Liver (tissue), 9 donors: ENCODE results near the gene DAPK2. TPM values are rescaled to one million over a fixed set of nuclear protein-coding genes. Genes with fewer than 3 reads are reported as not detected.

Source experiments
- DNase-seq: peaks from one replicate; pipeline ENCODE4 v3.0.0-alpha.2; 2017; ENCODE audit warnings: low spot score
- H3K27ac ChIP-seq, 2 donors: one replicate each; pipeline ENCODE4 v1.7.0; 2013; ENCODE audit warnings: inconsistent platforms in 2 of 2, low read length in 2 of 2, control low read depth in 1 of 2, low read depth in 1 of 2, mild to moderate bottlenecking in 1 of 2
- H3K27me3 ChIP-seq, 4 donors: one replicate each; pipeline versions ENCODE4 v1.6.1 to v1.7.0; 2013; ENCODE audit warnings: low read length in 3 of 4, inconsistent platforms in 1 of 4, mild to moderate bottlenecking in 1 of 4, moderate library complexity in 1 of 4; ENCODE audit not compliant: control insufficient read depth in 4 of 4, insufficient read depth in 4 of 4
- H3K36me3 ChIP-seq, 4 donors: one replicate each; pipeline versions ENCODE4 v1.6.1 to v1.7.0; 2013; ENCODE audit warnings: low read length in 3 of 4, mild to moderate bottlenecking in 3 of 4, low read depth in 1 of 4, moderate library complexity in 1 of 4; ENCODE audit not compliant: control insufficient read depth in 4 of 4, insufficient read depth in 3 of 4
- H3K4me1 ChIP-seq, 4 donors: one replicate each; pipeline versions ENCODE4 v1.6.1 to v1.7.0; 2013; ENCODE audit warnings: low read length in 3 of 4, mild to moderate bottlenecking in 3 of 4, moderate library complexity in 1 of 4; ENCODE audit not compliant: control insufficient read depth in 4 of 4, insufficient read depth in 4 of 4
- H3K4me3 ChIP-seq, 3 donors: one replicate each; pipeline versions ENCODE4 v1.6.1 to v1.7.0; 2013; ENCODE audit warnings: low read length in 3 of 3, control low read depth in 1 of 3, low read depth in 1 of 3, mild to moderate bottlenecking in 1 of 3
- H3K9ac ChIP-seq, 2 donors: one replicate each; pipeline ENCODE4 v1.7.0; 2013; ENCODE audit warnings: low read length in 2 of 2, mild to moderate bottlenecking in 2 of 2, moderate library complexity in 2 of 2, control low read depth in 1 of 2, low read depth in 1 of 2
- H3K9me3 ChIP-seq, 4 donors: one replicate each; pipeline versions ENCODE4 v1.6.1 to v1.7.0; 2013; ENCODE audit warnings: low read length in 3 of 4; ENCODE audit not compliant: control insufficient read depth in 4 of 4
- ATF3 ChIP-seq: IDR thresholded peaks from 2 replicates; pipeline ENCODE4 v1.6.1; 2016; ENCODE audit warnings: antibody characterized with exemption
- CTCF ChIP-seq: fragments of 150-350 bp; IDR thresholded peaks from 2 replicates; pipeline ENCODE4 v1.5.1; 2017; ENCODE audit warnings: improper control_type of control experiment, low read depth, low read length; ENCODE audit not compliant: missing input control
- EGR1 ChIP-seq, 2 donors: IDR thresholded peaks; 2 replicates each; pipeline ENCODE4 v1.6.1; 2016 to 2018; ENCODE audit warnings: antibody characterized with exemption in 2 of 2, low read depth in 2 of 2
- FOXA1 ChIP-seq: IDR thresholded peaks from 2 replicates; pipeline ENCODE4 v1.6.1; 2016; ENCODE audit warnings: antibody characterized with exemption
- FOXA2 ChIP-seq: IDR thresholded peaks from 2 replicates; pipeline ENCODE4 v1.6.1; 2016; ENCODE audit warnings: antibody characterized with exemption
- GABPA ChIP-seq, 2 donors: IDR thresholded peaks in 1 of 2; conservative IDR thresholded peaks in 1 of 2; 2 replicates each; pipeline ENCODE4 v1.6.1; 2016; ENCODE audit warnings: antibody characterized with exemption in 2 of 2, mild to moderate bottlenecking in 1 of 2, moderate library complexity in 1 of 2
- HNF4A ChIP-seq, 2 donors: conservative IDR thresholded peaks; 2 replicates each; pipeline ENCODE4 v1.6.1; 2016; ENCODE audit warnings: antibody characterized with exemption in 2 of 2, mild to moderate bottlenecking in 2 of 2
- HNF4G ChIP-seq: IDR thresholded peaks from 2 replicates; pipeline ENCODE4 v1.6.1; 2016; ENCODE audit warnings: antibody characterized with exemption
- NR2F2 ChIP-seq: IDR thresholded peaks from 2 replicates; pipeline ENCODE4 v1.6.1; 2016; ENCODE audit warnings: antibody characterized with exemption
- RAD21 ChIP-seq, 2 donors: IDR thresholded peaks; 2 replicates each; pipeline ENCODE4 v1.6.1; 2016; ENCODE audit warnings: antibody characterized with exemption in 2 of 2, mild to moderate bottlenecking in 2 of 2
- RXRA ChIP-seq, 2 donors: IDR thresholded peaks; 2 replicates each; pipeline ENCODE4 v1.6.1; 2017 to 2018; ENCODE audit warnings: antibody characterized with exemption in 2 of 2, mild to moderate bottlenecking in 1 of 2
- SP1 ChIP-seq: IDR thresholded peaks from 2 replicates; pipeline ENCODE4 v1.6.1; 2018; ENCODE audit warnings: antibody characterized with exemption, mild to moderate bottlenecking
- TAF1 ChIP-seq: conservative IDR thresholded peaks from 2 replicates; pipeline ENCODE4 v1.6.1; 2016; ENCODE audit warnings: antibody characterized with exemption, mild to moderate bottlenecking
- YY1 ChIP-seq: IDR thresholded peaks from 2 replicates; pipeline ENCODE4 v1.6.1; 2016; ENCODE audit warnings: antibody characterized with exemption, mild to moderate bottlenecking
- ZBTB33 ChIP-seq: IDR thresholded peaks from 2 replicates; pipeline ENCODE4 v1.6.1; 2016; ENCODE audit warnings: antibody characterized with exemption
- WGBS: extraction: QIAGEN DNeasy Blood & Tissue Kit; methylation state at CpG from one replicate; pipeline ENCODE4 v1.1.7; 2013; 5-methylcytosine and 5-hydroxymethylcytosine counted together
- polyA plus RNA-seq, 2 donors: library from polyadenylated mRNA; stranded (reverse) in 1 of 2; unstranded in 1 of 2; fragments of 200-250 nt in 1 of 2; fragments of >200 nt in 1 of 2; fragmentation: Nextera tagmentation in 1 of 2; extraction: Ambion mirVana in 1 of 2; gene quantifications; one replicate each; pipeline versions ENCODE4 v1.2.1 to v1.2.3, GENCODE V29; 2013 to 2015
- total RNA-seq, 2 donors: library from RNA; depleted of rRNA; stranded (reverse); fragments of >200 nt; gene quantifications; one replicate each; pipeline ENCODE4 v1.2.3, GENCODE V29; 2014
- donor health status: healthy.
- donor health status: healthy.
- donor health status: healthy.
- donor health status: healthy.
- donor health status: healthy.

DAPK2 gene
- total and polyA plus RNA-seq, 4 donors, result 1.0 to 3.6 (median 1.1) TPM

GRCh38 chr15:63947228-63947627, 99.1 kb downstream of the DAPK2 start:
- no peaks in the 10 kb centered on the region for H3K9me3 ChIP-seq
- no peak for DNase-seq
- H3K27me3 ChIP-seq, result no peaks in the 10 kb centered on the region
- peaks cover 0 to 3% (median 1%) of the 10 kb centered on the region in 4 donors for H3K4me1 ChIP-seq
- no peak overlapping the region for H3K4me3 ChIP-seq
- H3K36me3 ChIP-seq, result no peaks in the 10 kb centered on the region
- TF ChIP-seq FOXA1 (no peak), CTCF (no peak), ZBTB33 (no peak), HNF4G (no peak), RAD21 (IDR thresholded peaks at IDR 0.05) (no peak), YY1 (no peak), EGR1 (IDR thresholded peaks at IDR 0.05; ENCODE audit: low read depth in 2 of 2) (no peak), FOXA2 (no peak), RXRA (IDR thresholded peaks at IDR 0.05) (no peak), TAF1 (no peak), ATF3 (no peak), SP1 (no peak), HNF4A (conservative IDR thresholded peaks at IDR 0.05) (no peak), GABPA (IDR thresholded peaks at IDR 0.05 in 1 of 2, conservative IDR thresholded peaks at IDR 0.05 in 1 of 2) (no peak)
- 97% methylated on average over 4 of the region's 4 CpGs for WGBS
- no peak overlapping the region for H3K27ac ChIP-seq
- no peak overlapping the region for H3K9ac ChIP-seq

- 82% methylated on average over 4 of the region's 4 CpGs for WGBS
- Histone ChIP-seq H3K9ac (no peak overlapping the region), H3K27ac (no peak overlapping the region), H3K27me3 (no peaks in the 10 kb centered on the region), H3K9me3 (no peaks in the 10 kb centered on the region), H3K36me3 (no peaks in the 10 kb centered on the region), H3K4me1 (peaks cover 0 to 3% (median 1%) of the 10 kb centered on the region in 4 donors), H3K4me3 (no peak overlapping the region)
- DNase-seq, result no peak
- TF ChIP-seq RXRA (IDR thresholded peaks at IDR 0.05), result no peak
- TF ChIP-seq YY1, result no peak
Observed at GRCh38 chr15:63946524-63947065, 99.7 kb downstream of the DAPK2 start.

GRCh38 chr15:63945838-63946298, 100.4 kb downstream of the DAPK2 start:
- no peak for DNase-seq
- TF ChIP-seq NR2F2 (no peak), HNF4A (conservative IDR thresholded peaks at IDR 0.05) (no peak), GABPA (IDR thresholded peaks at IDR 0.05 in 1 of 2, conservative IDR thresholded peaks at IDR 0.05 in 1 of 2) (no peak), FOXA2 (no peak), FOXA1 (no peak)
- H3K27ac ChIP-seq, result no peak overlapping the region
- no peaks in the 10 kb centered on the region for H3K27me3 ChIP-seq
- no peak overlapping the region for H3K9ac ChIP-seq
- H3K9me3 ChIP-seq, result no peaks in the 10 kb centered on the region
- H3K36me3 ChIP-seq, result no peaks in the 10 kb centered on the region
- 86% methylated on average over 9 of the region's 9 CpGs for WGBS
- H3K4me1 ChIP-seq, result peaks cover 0 to 3% (median 1%) of the 10 kb centered on the region in 4 donors
- H3K4me3 ChIP-seq, result no peak overlapping the region
